NCI-H2227 (cell line): ENCODE measurements around the gene IQCC.

Experiments
- DNase-seq: peaks from one replicate; lab custom pipeline; 2025; ENCODE audit not compliant: unreplicated experiment; lab: John Stamatoyannopoulos, UW

Gene IQCC

DNA sequence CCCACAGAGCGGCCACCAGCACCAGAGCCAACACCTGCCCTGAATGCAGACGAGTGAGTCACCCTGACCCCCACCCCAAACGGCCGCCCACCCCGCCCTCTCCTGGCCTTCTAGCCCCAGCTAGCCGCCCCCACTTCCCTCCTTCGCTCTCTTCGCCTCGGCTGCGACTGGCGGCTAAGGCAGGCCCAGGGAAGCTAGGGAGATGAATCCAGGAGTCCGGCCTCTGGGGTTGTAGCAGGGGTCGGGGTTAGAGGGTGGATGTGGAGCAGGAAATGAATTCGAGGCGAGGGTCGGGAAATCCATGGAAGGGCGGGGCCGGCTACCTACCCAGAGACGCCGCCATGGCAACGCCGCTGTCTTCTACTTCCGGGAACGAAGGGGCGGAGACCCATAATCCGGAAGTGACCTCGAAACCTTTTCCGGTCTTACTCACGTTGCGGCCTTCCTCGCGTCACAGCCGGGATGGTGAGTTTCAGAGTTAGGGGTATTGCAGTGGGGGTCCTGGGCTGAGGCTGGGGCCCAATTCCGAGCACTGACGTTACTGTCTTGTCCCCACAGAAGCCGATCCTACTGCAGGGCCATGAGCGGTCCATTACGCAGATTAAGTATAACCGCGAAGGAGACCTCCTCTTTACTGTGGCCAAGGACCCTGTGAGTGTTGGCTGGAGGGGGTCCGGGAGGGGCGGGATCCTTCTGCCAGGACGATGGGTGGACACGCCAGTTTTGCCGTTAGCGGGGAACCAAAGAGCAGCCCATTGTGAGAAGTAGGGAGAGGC, 16.7 kb downstream of the IQCC start, which contains the start of the genes EIF3I and TMEM234:
TSS of gene EIF3I (plus strand) at position 428 of the 776 bp plus-strand sequence. CDS start at position 463, 35 bp downstream.
TSS of gene TMEM234 (minus strand) at position 374 of the 776 bp plus-strand sequence. CDS start at position 343, 31 bp downstream.
- peak; percentile 96 for DNase-seq

DNA sequence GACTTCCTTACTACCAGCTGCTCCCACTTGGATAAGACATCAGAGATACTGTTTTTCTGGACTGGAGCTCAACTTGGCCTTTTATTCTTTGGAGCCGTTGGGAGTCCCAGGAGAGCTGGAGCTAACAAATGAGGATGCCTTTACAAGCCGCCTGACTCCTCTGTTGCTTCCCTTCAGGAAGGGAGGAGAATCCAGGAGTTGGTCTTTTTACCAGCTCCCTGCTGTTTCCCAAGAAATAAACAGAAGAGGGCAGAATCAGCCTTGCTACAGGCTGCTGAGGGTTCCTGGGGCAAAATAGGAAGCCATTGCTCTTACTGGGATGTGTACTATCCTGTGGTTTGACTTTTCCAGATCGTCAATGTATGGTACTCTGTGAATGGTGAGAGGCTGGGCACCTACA, 18.2 kb downstream of the IQCC start:
- no peak for DNase-seq

DNA sequence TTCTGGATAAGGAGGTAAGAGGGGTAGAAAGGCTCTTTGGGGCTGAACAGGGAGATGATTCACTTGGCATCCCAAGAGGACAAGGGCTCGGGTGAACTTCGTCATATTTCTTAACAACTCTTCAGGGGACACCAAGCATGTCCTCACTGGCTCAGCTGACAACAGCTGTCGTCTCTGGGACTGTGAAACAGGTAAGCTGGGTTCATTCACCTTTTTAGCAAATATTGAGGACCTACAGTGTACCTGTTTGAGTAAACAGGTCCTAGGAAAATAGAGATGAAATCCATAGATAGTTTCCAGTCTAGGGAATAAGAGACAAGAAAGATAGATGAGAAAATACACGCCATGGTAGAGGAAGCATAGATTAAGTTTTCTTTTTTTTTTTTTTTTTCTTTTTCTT, 18.8 kb downstream of the IQCC start:
- DNase-seq = no peak

DNA sequence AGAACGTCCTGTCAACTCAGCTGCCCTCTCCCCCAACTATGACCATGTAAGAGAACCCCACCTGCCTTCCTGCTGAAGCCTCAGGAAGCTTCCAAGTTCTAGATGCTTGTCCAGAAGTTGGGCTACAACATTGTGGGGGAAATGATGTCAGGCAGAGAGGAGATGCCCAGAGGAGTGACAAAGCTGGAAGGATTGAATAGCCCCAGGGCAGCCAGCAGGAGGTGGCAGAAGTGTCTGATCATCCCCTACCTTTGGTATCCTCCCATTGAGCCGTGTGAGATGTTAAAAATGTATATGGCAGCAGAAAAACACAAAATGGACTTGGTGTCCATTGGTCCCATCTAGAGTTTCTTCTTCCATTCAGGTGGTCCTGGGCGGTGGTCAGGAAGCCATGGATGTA, 23.3 kb downstream of the IQCC start:
- DNase-seq = no peak

DNA sequence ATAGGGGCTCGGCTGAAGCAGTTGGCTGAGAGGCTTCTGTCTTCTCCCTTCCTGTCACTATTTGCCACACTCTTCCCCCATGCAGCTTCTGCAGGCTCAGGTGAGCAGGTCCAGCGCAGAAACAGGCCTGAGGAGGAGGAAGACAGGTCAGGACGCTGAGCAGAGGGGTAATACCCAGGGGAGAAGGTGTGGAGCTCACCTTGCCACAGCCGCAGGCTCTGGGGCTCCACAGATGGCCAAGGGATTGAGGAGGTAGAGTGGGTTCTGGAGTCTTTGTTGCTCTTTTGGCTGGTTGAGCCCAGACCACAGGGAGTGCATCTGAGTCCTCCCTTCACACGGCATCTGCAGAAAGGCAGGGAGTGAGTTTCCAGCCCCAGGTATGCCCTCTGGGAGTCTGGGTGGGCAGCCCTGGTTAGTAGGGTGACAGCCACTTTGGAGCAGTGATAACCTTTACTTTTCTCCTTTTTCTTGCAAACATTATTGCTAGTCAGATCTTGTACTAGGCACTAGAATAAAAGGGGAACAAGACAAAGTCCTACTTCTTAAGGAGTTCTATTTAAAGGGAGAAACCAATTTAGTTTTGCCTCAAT, 26.5 kb downstream of the IQCC start:
- no peak for DNase-seq

DNA sequence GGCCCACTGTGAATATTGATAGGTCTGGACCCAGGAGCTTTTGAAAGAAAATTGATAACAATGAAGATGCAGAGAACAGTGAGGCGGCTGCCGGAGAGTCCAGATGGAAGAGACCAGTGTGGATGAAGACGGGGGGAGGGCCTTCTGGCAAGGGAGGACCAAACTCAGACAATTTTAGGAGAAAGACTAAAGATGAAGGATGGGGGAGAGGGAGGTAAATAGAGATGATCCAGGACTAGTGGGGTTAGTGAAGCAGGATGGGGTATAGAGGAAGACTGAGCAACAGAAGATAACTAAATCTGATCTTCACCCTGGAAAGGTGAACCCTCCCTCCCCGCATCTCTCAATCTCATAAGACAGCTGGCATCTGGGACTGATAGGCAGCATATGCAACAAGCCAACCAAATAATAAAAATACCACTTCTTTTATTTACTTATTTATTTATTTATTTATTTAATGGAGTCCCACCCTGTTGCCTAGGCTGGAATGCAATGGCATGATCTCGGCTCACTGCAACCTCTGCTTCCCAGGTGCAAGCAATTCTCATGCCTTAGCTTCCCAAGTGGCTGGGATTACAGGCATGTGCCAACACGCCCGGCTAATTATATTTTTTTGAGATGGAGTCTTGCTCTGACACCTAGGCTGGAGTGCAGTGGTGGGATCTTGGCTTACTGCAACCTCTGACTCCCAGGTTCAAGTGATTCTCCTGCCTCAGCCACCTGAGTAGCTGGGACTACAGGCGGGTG, 27.3 kb downstream of the IQCC start:
- DNase-seq = peak; percentile 25

DNA sequence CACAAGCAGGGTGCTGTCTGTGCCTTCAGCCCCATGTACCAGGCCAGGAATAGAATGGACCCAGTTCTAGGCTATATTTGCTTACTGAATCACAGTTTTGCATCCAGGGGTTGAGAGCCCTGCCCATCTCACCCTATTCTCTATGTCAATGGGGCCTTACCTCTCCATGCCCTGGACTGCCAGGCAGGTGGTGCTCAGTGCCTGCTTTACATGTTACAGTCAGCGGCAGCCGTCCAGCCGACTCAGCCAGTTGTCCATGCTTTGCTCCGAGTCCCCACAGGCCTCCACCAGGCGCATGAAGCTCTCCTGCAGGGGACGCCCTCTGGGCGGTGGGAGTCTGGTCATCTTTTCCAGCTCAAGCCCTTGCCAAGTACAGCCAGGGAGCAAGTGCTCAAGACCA, 29.3 kb downstream of the IQCC start:
- DNase-seq = no peak

DNA sequence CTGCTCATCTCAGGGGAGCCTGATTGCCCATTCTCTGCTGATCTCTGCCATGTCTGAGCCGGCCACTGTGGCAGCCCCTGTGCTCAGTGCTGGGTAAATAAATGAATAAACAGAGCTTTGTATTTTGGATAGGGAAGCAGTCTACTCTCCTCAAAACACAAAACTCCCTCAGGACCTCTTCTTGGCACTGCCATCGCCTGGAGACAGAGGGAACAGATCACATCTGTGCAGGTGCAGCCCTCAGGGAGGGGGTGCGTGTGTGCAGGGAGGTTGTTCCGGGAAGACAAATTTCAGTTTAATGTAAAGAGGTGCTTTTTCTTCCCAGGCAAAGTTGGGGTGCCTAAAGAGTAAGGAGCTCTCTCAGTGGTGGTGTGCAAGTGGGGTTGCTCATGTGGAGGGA, 33.9 kb downstream of the IQCC start:
- DNase-seq = peak; percentile 28

DNA sequence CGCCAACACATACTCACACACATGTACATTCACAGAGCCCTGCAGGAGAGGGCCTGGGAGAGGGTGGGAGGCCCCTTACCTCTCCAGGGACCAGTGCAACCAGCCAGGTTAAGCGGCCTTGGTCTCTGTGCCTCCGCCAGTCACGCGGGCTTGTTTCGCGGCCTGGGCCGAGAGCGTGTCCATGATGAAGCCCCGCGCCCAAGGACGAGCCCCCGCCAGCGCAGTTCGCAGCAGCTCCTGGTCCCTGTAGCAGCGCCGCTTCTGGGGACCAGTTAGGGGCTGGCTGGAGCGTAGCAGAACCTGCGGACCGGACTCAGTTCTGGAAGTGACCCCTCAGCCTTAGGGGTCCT, 34.3 kb downstream of the IQCC start:
- DNase-seq = peak; percentile 54

DNA sequence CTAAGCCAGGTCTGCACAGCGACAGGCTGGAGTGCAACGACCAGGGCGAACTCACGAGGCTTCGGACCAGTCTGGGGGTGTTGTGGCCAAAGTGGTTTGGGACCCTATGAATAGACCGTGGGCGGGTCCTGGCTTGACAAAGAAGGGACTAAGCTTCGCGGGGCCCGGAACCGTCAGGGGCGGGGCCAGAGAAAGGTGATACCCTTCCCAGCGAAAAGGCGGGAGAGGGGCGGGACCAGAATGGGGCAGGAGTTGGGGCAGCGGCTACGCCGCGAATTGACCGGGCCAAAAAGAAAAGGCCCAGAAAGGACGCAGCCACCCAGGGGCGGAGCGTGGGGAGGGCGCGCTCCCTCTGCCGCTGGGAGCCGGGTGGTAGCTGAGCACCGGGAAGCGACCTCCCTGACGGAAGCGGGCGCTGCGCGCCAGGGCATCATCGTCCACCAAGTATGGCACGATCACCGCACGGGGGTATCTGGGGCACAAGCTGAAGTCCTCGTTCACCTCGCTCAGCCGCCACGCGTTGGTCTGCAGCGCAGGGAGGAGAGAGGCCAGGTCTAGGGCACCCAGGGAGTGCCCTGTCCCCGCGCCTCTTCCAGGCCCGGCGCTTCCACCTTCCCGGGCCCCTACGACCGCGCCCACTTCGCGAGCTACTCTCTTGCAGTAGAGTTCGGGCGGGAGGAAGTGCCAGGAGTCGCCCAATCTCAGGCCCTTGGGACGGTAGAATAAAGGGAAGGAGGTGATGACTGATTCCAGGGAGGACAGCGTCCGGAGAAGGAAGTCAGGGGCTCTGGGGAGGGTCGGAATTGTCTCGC, 34.9 kb downstream of the IQCC start:
- DNase-seq = peak; percentile 67

DNA sequence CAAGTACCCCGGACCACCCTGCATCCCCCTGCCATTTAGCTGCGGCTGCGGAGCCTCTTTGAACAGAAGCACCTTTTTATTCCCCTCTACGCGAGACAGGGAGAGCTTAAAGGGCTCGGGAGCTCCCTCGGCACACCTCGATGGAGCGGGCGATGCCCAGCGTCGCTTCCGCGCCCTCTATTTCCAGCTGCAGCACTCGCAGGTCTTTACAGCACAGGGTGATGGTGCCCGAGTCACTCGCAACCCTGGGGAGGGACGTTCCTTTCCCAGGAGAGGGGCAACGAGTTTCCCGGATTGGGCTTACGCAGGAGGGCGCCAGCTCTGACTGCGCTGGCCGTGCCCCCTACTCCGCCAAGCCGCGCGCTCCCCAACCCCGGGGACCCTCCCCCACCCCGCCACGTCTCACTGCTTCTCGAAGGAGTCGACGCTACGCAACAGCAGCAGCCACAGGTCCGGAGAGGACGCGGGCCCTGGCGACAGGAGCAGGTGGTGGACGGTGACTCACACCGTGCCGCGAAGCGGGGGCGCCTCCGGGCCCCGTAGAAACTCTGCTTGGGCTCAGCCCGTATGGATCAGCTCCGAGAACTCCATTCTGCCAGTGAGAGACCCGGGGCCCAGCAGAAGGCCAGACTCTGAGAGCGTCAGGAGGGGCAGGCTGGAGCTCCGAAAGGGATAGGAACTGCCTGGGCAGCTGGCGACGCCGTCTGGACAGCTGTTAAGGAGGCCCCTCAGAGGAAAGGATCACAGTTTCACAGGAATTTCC, 35.7 kb downstream of the IQCC start:
- peak; percentile 43 for DNase-seq

DNA sequence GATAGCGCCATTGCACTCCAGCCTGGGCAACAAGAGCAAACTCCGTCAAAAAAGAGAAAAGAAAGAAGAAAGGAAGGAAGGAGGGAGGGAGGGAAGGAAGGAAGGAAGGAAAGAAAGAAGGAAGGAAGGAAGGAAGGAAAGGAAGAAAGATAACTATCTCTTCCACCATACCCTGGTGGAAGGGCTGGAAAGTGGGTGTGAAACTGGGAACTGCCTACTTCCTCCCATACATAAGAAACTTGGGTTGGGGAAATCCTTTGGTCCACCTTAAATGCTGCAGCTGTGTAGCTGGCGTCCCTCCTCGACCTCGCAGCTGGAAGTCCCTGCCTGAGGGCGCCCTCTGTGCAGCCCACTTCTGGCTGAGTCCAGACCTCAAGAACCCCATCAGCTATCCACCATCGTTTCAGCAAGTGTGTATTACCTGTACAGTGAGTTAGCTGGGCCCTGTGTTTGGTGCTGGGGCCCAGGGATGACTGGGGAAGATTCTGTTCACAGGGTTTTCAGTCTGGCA, 36.9 kb downstream of the IQCC start:
- DNase-seq = no peak

DNA sequence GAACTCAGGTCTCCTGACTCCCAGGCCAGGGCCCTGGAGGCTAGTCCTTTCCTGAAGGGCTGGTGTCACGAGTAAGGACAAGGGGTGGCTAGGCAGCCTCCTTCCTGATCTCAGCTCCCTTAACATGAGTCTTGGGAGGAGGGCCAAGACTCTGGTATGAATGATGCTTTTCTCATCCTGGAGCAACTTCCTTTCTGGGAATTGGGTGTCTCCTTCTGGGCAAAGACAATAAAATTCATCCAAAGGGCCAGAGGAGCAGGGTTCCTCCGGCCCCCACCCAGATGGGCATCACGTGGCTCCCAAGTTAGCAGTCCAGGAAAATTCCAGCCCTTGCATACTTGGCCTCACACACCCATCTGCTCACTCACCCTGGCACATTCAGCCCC, 41.4 kb downstream of the IQCC start, which contains the start of gene FAM167B:
TSS of gene FAM167B (plus strand) at position 335 of the 386 bp plus-strand sequence. CDS start 200 bp downstream, outside the sequence.
- no peak for DNase-seq

DNA sequence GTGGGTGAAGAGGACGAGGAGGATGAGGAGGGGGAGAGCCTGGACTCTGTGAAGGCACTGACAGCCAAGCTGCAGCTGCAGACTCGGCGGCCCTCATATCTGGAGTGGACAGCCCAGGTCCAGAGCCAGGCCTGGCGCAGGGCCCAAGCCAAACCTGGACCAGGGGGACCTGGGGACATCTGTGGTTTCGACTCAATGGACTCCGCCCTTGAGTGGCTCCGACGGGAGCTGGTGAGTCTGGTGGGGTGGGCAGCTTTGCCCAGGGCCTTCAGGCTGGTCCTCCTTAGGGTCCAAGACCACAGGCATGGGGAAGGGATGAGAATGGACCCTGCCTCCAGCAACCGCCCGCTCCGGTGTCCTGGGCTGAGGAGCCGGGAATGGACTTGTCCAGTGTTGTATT, 42.0 kb downstream of the IQCC start:
- no peak for DNase-seq

DNA sequence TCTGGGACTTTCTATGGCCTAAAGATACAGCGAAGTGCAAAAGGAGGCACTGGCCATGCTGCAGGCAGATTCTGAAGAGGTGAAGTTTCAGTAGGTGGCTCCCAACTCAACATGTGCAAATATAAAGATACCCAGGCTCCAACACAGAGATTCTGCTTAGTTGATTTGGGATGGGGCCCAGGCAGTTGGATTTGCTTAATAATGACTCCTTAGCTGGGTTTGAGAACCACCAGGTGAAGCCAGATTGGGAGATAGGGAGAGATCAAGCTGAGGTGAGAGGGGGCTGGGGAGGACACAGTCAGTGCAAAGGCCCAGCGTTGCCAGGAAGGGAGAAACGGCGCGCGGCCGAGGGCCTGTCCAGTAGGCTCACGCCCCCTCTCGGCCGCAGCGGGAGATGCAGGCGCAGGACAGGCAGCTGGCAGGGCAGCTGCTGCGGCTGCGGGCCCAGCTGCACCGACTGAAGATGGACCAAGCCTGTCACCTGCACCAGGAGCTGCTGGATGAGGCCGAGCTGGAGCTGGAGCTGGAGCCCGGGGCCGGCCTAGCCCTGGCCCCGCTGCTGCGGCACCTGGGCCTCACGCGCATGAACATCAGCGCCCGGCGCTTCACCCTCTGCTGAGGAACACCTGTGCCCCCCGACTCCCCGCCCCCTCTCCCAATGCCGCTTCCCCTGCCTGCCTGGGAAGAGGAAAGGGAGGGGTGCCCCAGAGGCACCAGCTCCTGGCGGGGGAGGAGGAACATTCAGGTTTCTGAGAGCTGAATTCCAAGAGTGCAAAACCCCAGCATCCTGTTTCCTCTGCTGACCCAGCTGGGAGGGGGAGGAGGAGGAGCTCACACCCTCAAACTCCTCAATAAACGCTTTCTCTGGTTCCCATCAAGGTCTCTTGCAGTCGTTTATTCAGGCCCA, 42.8 kb downstream of the IQCC start:
- peak; percentile 74 for DNase-seq

DNA sequence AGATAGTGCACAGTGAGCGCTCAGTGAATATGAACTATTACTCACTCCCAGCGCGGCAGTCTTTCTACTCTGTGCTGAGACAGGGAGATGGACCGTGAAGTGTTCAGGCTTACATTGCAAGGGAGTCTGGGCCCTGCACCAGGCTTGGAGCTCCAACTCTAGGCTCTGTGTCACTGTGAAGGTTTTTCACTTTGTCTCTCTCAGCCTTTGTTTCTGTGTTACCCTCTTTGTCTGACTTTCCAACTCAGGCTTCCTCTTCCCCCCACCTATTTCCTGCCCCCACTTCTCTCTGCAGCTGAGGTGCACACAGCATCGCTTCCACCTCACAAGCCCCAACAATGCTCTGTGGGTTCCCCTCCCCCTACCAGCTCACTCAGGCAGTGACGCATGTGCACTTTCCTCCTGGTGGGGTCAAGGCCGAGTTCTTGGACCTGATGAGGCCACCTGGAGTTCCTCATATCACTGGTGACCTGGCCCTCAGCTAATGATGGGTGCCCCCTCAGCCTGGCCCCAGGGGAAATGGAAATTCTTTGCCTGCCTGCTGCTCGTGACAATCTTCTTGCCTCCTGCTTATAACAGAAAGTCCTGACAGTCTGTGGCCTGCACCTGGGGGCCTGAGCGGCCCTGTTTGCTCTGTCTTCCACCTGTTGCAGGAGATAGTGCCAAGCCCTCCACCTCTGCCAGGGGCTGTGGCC, 44.5 kb downstream of the IQCC start:
- peak; percentile 26 for DNase-seq

DNA sequence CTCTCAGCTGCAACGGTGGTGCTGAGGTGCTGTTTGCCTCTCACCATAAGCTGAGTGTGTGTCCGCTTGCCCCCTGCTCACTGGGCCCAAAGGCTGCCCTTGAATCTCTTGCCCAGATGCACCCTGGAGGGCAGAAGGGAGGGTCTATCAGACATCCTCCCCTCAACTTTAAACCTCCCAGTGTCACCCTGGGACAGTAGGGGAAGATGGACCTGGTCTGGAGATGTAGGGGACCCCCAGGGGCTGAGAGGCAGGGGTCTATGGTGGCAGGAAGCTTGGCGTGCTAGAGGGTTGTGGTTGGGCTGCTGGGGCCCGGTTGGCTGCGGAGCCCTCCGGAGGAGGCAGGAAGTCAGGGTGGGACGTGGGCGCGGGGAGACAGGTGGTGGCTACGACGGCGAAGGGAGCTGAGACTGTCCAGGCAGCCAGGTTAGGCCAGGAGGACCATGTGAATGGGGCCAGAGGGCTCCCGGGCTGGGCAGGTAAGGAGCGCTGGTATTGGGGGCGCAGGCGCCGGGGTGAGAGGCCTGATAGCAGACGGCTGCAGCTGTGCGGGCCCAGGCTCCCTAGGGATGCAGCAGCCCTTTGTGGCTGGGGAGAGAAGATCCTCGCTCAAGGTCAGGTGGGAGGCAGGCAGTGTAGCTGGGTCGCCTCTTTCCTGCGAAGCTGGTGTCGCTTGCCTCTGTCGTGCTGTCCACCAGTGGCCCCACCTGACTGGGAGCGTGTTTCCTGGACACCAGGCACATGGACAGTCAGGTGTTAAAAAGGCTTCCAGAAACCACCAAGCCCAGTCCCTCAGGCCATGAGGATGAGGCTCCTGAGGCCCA, 45.6 kb downstream of the IQCC start, which contains the start of gene LCK:
TSS of gene LCK (plus strand) at position 373 of the 824 bp plus-strand sequence. CDS start 23,065 bp downstream, outside the sequence.
- no peak for DNase-seq
